Tibial nerve (tissue), 4 donors: ENCODE results near the gene OSBPL3. TPM values are rescaled to one million over a fixed set of nuclear protein-coding genes. Genes with fewer than 3 reads are reported as not detected.

Experiments
- DNase-seq, 2 donors: peaks; one replicate each; pipeline ENCODE4 v3.0.0-alpha.2; 2019; ENCODE audit warnings: low spot score in 2 of 2
- H3K27ac ChIP-seq, 4 donors: fragments of 200-600 bp; sonication (generic) in 3 of 4; one replicate each; pipeline ENCODE4 v1.5.1; 2017 to 2019; ENCODE audit warnings: mild to moderate bottlenecking in 1 of 4
- H3K27me3 ChIP-seq, 2 donors: fragments of 200-600 bp; sonication (generic) in 1 of 2; one replicate each; pipeline versions ENCODE4 v1.5.1 to v1.6.0; 2017 to 2019
- H3K36me3 ChIP-seq, 3 donors: fragments of 200-600 bp; sonication (generic); one replicate each; pipeline ENCODE4 v1.5.1; 2018 to 2019
- H3K4me1 ChIP-seq, 4 donors: fragments of 200-600 bp; sonication (generic) in 3 of 4; one replicate each; pipeline ENCODE4 v1.5.1; 2017 to 2019
- H3K4me3 ChIP-seq, 4 donors: fragments of 200-600 bp; sonication (generic) in 3 of 4; one replicate each; pipeline ENCODE4 v1.5.1; 2017 to 2019; ENCODE audit warnings: mild to moderate bottlenecking in 1 of 4, moderate library complexity in 1 of 4
- H3K9me3 ChIP-seq, 4 donors: fragments of 200-600 bp; sonication (generic) in 3 of 4; one replicate each; pipeline ENCODE4 v1.5.1; 2017 to 2019
- EP300 ChIP-seq, 2 donors: sonication (generic); formaldehyde crosslinking; IDR thresholded peaks; one replicate each; pipeline ENCODE4 v1.6.1; 2017; ENCODE audit warnings: antibody characterized with exemption in 2 of 2, mild to moderate bottlenecking in 1 of 2
- POLR2A ChIP-seq, 2 donors: fragments of 450-650 bp; IDR thresholded peaks; one replicate each; pipeline ENCODE4 v1.6.1; 2017; ENCODE audit warnings: antibody characterized with exemption in 2 of 2, mild to moderate bottlenecking in 2 of 2, moderate library complexity in 2 of 2
- WGBS, 2 donors: methylation state at CpG; one replicate each; pipeline ENCODE4 v1.1.5; 2018; 5-methylcytosine and 5-hydroxymethylcytosine counted together
- total RNA-seq, 4 donors: library from RNA; depleted of rRNA; stranded (reverse); fragments of >200 nt; gene quantifications; one replicate each; pipeline ENCODE4 v1.1.0, GENCODE V29; 2016
- TF ChIP-seq, protein P1 (sequence below), 5 experiments: fragments of 200-600 bp in 3 of 5; fragments of 450-650 bp in 2 of 5; sonication (generic) in 3 of 5; IDR thresholded peaks; one replicate each; pipeline ENCODE4 v1.5.1; 2016 to 2019; ENCODE audit warnings: antibody characterized with exemption in 5 of 5, mild to moderate bottlenecking in 3 of 5, moderate library complexity in 2 of 5

The OSBPL3 gene
- total RNA-seq, 4 donors from 2014 or later, result 1.6 to 7.3 (median 5.3) TPM

DNA sequence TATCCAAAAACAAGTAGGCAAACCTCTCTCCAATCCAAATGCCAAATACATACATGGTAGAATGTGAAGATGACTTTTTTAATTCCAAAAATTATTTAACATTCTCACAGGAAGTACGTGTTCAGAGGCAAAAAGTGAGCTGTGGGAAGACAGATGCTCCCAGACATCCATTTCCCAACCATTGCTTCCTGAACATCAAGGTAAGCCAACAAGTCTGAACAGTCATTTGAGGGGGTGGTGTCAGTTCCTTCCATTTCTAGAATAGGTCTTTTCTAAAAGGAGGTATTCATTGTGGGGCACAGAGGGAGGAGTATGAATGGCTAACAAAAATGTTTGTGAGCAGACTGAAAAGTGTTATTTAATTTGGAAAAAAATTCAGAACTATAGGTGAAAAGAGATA is 49.1 kb downstream of the OSBPL3 start:
- Histone ChIP-seq H3K4me3 (no peak overlapping the region), H3K4me1 (no peaks in the 10 kb centered on the region), H3K36me3 (no peaks in the 10 kb centered on the region), H3K27me3 (no peaks in the 10 kb centered on the region), H3K27ac (no peak overlapping the region), H3K9me3 (no peaks in the 10 kb centered on the region)
- DNase-seq, result no peak
- TF ChIP-seq EP300 (IDR thresholded peaks at IDR 0.05) (no peak), POLR2A (IDR thresholded peaks at IDR 0.05) (no peak)
- TF ChIP-seq, protein P1, sequence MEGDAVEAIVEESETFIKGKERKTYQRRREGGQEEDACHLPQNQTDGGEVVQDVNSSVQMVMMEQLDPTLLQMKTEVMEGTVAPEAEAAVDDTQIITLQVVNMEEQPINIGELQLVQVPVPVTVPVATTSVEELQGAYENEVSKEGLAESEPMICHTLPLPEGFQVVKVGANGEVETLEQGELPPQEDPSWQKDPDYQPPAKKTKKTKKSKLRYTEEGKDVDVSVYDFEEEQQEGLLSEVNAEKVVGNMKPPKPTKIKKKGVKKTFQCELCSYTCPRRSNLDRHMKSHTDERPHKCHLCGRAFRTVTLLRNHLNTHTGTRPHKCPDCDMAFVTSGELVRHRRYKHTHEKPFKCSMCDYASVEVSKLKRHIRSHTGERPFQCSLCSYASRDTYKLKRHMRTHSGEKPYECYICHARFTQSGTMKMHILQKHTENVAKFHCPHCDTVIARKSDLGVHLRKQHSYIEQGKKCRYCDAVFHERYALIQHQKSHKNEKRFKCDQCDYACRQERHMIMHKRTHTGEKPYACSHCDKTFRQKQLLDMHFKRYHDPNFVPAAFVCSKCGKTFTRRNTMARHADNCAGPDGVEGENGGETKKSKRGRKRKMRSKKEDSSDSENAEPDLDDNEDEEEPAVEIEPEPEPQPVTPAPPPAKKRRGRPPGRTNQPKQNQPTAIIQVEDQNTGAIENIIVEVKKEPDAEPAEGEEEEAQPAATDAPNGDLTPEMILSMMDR (IDR thresholded peaks at IDR 0.05), result no peak
- 82 to 95% methylated on average over 1 of the region's 1 CpG for WGBS, 2 donors

DNA sequence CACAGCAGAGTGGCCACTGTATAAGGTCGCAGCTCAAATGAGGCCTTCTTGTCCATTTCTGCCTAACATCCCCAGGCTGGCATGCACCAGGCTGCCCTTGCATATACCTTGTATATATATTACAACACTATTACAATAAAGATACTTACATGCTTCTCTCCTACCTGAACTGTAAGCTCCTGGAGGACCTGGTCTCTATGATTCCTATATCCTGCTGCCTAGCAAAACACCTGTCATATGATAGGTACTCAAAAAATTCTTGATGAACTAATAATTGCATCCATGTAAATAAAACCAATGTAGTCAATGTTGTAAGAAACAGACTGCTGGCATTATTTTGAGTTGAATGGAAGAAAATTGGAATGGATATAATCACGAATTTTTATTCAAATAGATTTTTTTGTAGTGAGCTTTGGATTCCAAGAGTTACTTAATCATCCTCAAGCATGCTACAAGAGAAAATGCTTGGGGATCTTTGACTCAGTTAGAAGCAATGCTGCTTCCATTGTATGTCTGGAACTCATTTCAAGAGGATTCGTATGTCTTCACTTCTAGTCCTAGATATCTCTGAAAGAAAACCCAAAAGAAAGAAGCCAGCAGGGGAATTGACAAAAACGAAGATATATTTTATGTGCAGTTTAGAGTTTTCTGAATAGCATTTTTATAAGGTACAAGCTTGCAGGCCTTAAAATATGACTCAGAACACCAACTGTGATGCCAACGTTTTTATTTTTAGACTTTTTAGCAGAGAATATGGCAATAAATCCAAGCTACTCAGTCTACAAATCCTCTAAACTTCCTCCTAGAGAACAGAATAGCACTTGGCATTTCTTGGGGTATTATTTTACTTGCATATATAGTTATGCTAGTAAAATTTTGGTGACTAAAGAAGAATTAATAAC is 53.1 kb downstream of the OSBPL3 start:
- Histone ChIP-seq H3K4me3 (no peak overlapping the region), H3K36me3 (no peaks in the 10 kb centered on the region), H3K27me3 (no peaks in the 10 kb centered on the region), H3K9me3 (no peaks in the 10 kb centered on the region), H3K27ac (no peak overlapping the region), H3K4me1 (peaks cover 0 to 8% (median 0%) of the 10 kb centered on the region in 4 donors)
- WGBS, 2 donors, result 68 to 69% methylated on average over 5 of the region's 5 CpGs
- DNase-seq, result no peak
- TF ChIP-seq POLR2A (IDR thresholded peaks at IDR 0.05) (no peak), EP300 (IDR thresholded peaks at IDR 0.05) (no peak)
- TF ChIP-seq, protein P1 (IDR thresholded peaks at IDR 0.05), result no peak

DNA sequence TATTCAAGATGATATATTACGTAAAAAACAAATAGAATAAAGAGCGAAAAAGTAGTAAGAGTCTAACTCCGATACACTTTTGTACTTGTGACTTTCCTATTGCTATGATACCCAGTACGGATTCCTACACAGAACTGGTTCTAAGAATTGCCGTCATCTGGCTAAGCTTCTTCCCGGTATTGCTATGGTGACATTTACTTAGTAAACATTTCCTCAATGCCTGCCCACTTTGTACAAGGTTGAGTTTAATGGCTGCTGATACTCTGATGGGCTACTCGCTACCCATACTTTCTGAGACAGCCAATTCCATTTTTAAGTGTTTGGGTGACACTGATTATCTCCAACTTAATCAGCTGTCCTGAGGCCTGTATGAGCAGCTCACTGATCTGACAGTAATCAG is 55.6 kb downstream of the OSBPL3 start:
- no peak overlapping the region for H3K27ac ChIP-seq
- 91 to 92% methylated on average over 7 of the region's 7 CpGs for WGBS, 2 donors
- no peak for TF ChIP-seq EP300 (IDR thresholded peaks at IDR 0.05)
- TF ChIP-seq, protein P1 (IDR thresholded peaks at IDR 0.05), result no peak
- TF ChIP-seq POLR2A (IDR thresholded peaks at IDR 0.05), result no peak

DNA sequence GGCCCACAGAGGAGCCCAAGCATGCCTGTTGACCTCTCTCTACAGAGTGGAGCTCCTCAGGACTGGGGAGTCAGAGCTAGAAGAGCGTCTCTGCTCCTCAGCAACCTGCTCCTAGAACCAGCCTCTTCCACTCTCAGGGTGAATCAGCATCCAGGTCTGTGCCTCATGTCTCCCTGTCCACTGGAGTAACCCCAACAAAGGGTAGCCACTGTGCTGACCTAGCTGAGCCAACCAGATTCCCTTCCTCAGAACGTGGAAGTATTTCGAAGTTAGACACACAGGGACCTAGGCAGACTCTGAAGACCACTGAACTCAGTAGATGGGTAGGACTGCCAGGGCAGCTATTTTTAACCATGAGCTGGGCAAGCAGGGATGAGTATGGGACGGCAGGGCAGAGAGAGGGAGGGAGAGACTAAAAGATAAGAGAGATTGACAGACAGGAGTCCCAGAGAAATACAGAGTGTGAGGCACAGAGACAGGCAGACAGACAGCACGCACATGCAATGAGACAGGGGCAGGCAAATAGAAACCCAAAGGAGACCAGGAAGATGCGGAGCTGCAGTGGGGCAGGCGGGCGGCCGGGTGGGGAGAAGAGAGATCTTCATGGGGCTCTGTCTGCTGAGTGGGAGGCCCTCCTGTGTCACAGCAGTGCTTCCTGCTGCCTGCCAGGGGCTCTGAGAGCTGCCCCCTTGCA is 56.7 kb downstream of the OSBPL3 start:
- 92% methylated on average over 9 of the region's 9 CpGs for WGBS, 2 donors
- H3K36me3 ChIP-seq, result no peaks in the 10 kb centered on the region
- H3K27ac ChIP-seq, result no peak overlapping the region
- H3K4me1 ChIP-seq, result peaks cover 0 to 14% (median 0%) of the 10 kb centered on the region in 4 donors
- no peak overlapping the region for H3K4me3 ChIP-seq
- no peak for TF ChIP-seq POLR2A (IDR thresholded peaks at IDR 0.05)
- TF ChIP-seq, protein P1 (IDR thresholded peaks at IDR 0.05), result no peak
- no peak for TF ChIP-seq EP300 (IDR thresholded peaks at IDR 0.05)
- H3K9me3 ChIP-seq, result no peaks in the 10 kb centered on the region
- DNase-seq, result no peak
- no peaks in the 10 kb centered on the region for H3K27me3 ChIP-seq

More for the DNA sequence above, 55.6 kb downstream of the OSBPL3 start:
- Histone ChIP-seq H3K27me3 (no peaks in the 10 kb centered on the region), H3K4me1 (peaks cover 0 to 14% (median 0%) of the 10 kb centered on the region in 4 donors), H3K4me3 (no peak overlapping the region), H3K9me3 (no peaks in the 10 kb centered on the region), H3K36me3 (no peaks in the 10 kb centered on the region)
- DNase-seq, result no peak
